Activated CD8-positive, alpha-beta memory T cell treated with anti-CD3 and anti-CD28 coated beads, Interleukin-2, amount 10 ng/mL, durations not matched to agents 7 days and 5 days (primary cell): ENCODE results near the gene STAM2. TPM values are rescaled to one million over a fixed set of nuclear protein-coding genes. Genes with fewer than 3 reads are reported as not detected.
"Not testable (repeated sequence)": the region's sequence is repeated elsewhere in the genome, so short reads cannot be mapped to it uniquely, and the experiment has no call there.

ENCODE experiments used
- ATAC-seq: fragments of 150-1000 bp; cut with Tn5 transposase; one replicate; pipeline ENCODE4 v1.10.0; 2021; ENCODE audit warnings: moderate library complexity
- CTCF ChIA-PET: fragments of 350-600 bp; sonication (Branson Sonifier 250); formaldehyde crosslinking; loops from one replicate; lab custom pipeline; 2021; ENCODE audit warnings: antibody characterized with exemption; lab: Charles Lee
- DNase-seq: peaks from one replicate; pipeline ENCODE4 v3.0.0-alpha.2; 2020
- H3K27ac Mint-ChIP-seq: one replicate; pipeline ENCODE4 v1.8.0; 2021; ENCODE audit warnings: mild to moderate bottlenecking, mixed read lengths
- H3K27me3 Mint-ChIP-seq: one replicate; pipeline ENCODE4 v1.8.0; 2021; ENCODE audit warnings: mixed read lengths
- H3K36me3 Mint-ChIP-seq: one replicate; pipeline ENCODE4 v1.8.0; 2021; ENCODE audit warnings: mild to moderate bottlenecking, mixed read lengths
- H3K4me1 Mint-ChIP-seq: one replicate; pipeline ENCODE4 v1.8.0; 2021; ENCODE audit warnings: mixed read lengths
- H3K4me3 Mint-ChIP-seq: one replicate; pipeline ENCODE4 v1.8.0; 2021; ENCODE audit warnings: mild to moderate bottlenecking, moderate library complexity, mixed read lengths
- H3K9me3 Mint-ChIP-seq: one replicate; pipeline ENCODE4 v1.8.0; 2022; ENCODE audit warnings: low read depth, mixed read lengths
- total RNA-seq, 2 experiments: library from RNA; stranded (reverse); gene quantifications; one replicate each; pipeline ENCODE4 v1.2.3, GENCODE V29; 2021

Gene STAM2
- total RNA-seq, 2 experiments from 2014 or later = 14.1 to 15.8 TPM

- Mint-ChIP-seq H3K36me3 (peaks cover 14% of the 10 kb centered on the region), H3K4me3 (peak overlapping the region; percentile 12), H3K27me3 (no peaks in the 10 kb centered on the region), H3K4me1 (peaks cover 25% of the 10 kb centered on the region), H3K27ac (peak overlapping the region; percentile 68), H3K9me3 (no peaks in the 10 kb centered on the region)
- DNase-seq = no peak
- CTCF ChIA-PET = interaction anchor here (1.7 kb wide), 1 partner anchor 9 kb away, joined by 5 read pairs; no protein-coding TSS in a partner anchor
- no peak for ATAC-seq
Observed at GRCh38 chr2:152167065-152167464, 8.5 kb downstream of the STAM2 start.

GRCh38 chr2:152166633-152167032, 8.9 kb downstream of the STAM2 start:
- H3K27me3 Mint-ChIP-seq = no peaks in the 10 kb centered on the region
- CTCF ChIA-PET = interaction anchor here (1.7 kb wide), 1 partner anchor 10 kb away, joined by 5 read pairs; no protein-coding TSS in a partner anchor
- peak overlapping the region; percentile 66 for H3K27ac Mint-ChIP-seq
- no peaks in the 10 kb centered on the region for H3K9me3 Mint-ChIP-seq
- H3K36me3 Mint-ChIP-seq = peaks cover 18% of the 10 kb centered on the region
- DNase-seq (no peak), ATAC-seq (peak; percentile 60)
- H3K4me1 Mint-ChIP-seq = peaks cover 25% of the 10 kb centered on the region
- peak overlapping the region; percentile 12 for H3K4me3 Mint-ChIP-seq

GRCh38 chr2:152165780-152166179, 9.8 kb downstream of the STAM2 start:
- Mint-ChIP-seq H3K36me3 (peaks cover 21% of the 10 kb centered on the region), H3K27me3 (no peaks in the 10 kb centered on the region), H3K27ac (no peak overlapping the region), H3K4me3 (no peak overlapping the region), H3K4me1 (peaks cover 22% of the 10 kb centered on the region), H3K9me3 (no peaks in the 10 kb centered on the region)
- DNase-seq = no peak
- ATAC-seq = no peak
- CTCF ChIA-PET = no interaction called here

- Mint-ChIP-seq H3K27me3 (no peaks in the 10 kb centered on the region), H3K4me1 (peaks cover 22% of the 10 kb centered on the region), H3K9me3 (no peaks in the 10 kb centered on the region), H3K4me3 (no peak overlapping the region), H3K36me3 (peaks cover 19% of the 10 kb centered on the region), H3K27ac (no peak overlapping the region)
- CTCF ChIA-PET = no interaction called here
- ATAC-seq (no peak), DNase-seq (no peak)
Observed at GRCh38 chr2:152165306-152165705, 10.3 kb downstream of the STAM2 start.

GRCh38 chr2:152163669-152164068, 11.9 kb downstream of the STAM2 start:
- CTCF ChIA-PET = not testable (repeated sequence)
- peaks cover 16% of the 10 kb centered on the region for H3K4me1 Mint-ChIP-seq

GRCh38 chr2:152162141-152162540, 13.4 kb downstream of the STAM2 start:
- H3K27me3 Mint-ChIP-seq = no peaks in the 10 kb centered on the region
- CTCF ChIA-PET = interaction anchor here (1.2 kb wide), 1 partner anchor 14 kb away, joined by 4 read pairs; the partner anchor contains the start of gene STAM2
- peaks cover 12% of the 10 kb centered on the region for H3K4me1 Mint-ChIP-seq
- peaks cover 25% of the 10 kb centered on the region for H3K36me3 Mint-ChIP-seq
- DNase-seq (no peak), ATAC-seq (no peak)
- peaks cover 5% of the 10 kb centered on the region for H3K9me3 Mint-ChIP-seq
- H3K27ac Mint-ChIP-seq = no peak overlapping the region
- no peak overlapping the region for H3K4me3 Mint-ChIP-seq

More at GRCh38 chr2:152163669-152164068, 11.9 kb downstream of the STAM2 start:
- DNase-seq, H3K4me3 Mint-ChIP-seq, H3K27me3 Mint-ChIP-seq, H3K9me3 Mint-ChIP-seq, H3K27ac Mint-ChIP-seq, ATAC-seq: not testable (repeated sequence)
- H3K36me3 Mint-ChIP-seq = peaks cover 21% of the 10 kb centered on the region

GRCh38 chr2:152161598-152161997, 14.0 kb downstream of the STAM2 start:
- no peak for DNase-seq
- Mint-ChIP-seq H3K4me3 (no peak overlapping the region), H3K4me1 (peaks cover 8% of the 10 kb centered on the region), H3K27me3 (no peaks in the 10 kb centered on the region), H3K27ac (no peak overlapping the region), H3K36me3 (peaks cover 25% of the 10 kb centered on the region), H3K9me3 (peaks cover 5% of the 10 kb centered on the region)
- CTCF ChIA-PET = interaction anchor here (1.2 kb wide), 1 partner anchor 14 kb away, joined by 4 read pairs; the partner anchor contains the start of gene STAM2
- ATAC-seq = no peak

- H3K27me3 Mint-ChIP-seq, DNase-seq, H3K27ac Mint-ChIP-seq, H3K9me3 Mint-ChIP-seq, ATAC-seq, H3K4me1 Mint-ChIP-seq, CTCF ChIA-PET, H3K4me3 Mint-ChIP-seq: not testable (repeated sequence)
- peaks cover 25% of the 10 kb centered on the region for H3K36me3 Mint-ChIP-seq
Observed at GRCh38 chr2:152160378-152160777, 15.2 kb downstream of the STAM2 start.

- DNase-seq (no peak), ATAC-seq (no peak)
- H3K27ac Mint-ChIP-seq = no peak overlapping the region
- CTCF ChIA-PET = no interaction called here
- H3K36me3 Mint-ChIP-seq = peaks cover 26% of the 10 kb centered on the region
- no peak overlapping the region for H3K4me3 Mint-ChIP-seq
- no peaks in the 10 kb centered on the region for H3K27me3 Mint-ChIP-seq
- H3K4me1 Mint-ChIP-seq = peaks cover 8% of the 10 kb centered on the region
- H3K9me3 Mint-ChIP-seq = peaks cover 5% of the 10 kb centered on the region
Observed at GRCh38 chr2:152157253-152157652, 18.3 kb downstream of the STAM2 start.

- H3K9me3 Mint-ChIP-seq = peaks cover 5% of the 10 kb centered on the region
- no peaks in the 10 kb centered on the region for H3K27me3 Mint-ChIP-seq
- H3K4me3 Mint-ChIP-seq = no peak overlapping the region
- H3K27ac Mint-ChIP-seq = no peak overlapping the region
- ATAC-seq = no peak
- DNase-seq = no peak
- CTCF ChIA-PET = no interaction called here
- peaks cover 20% of the 10 kb centered on the region for H3K36me3 Mint-ChIP-seq
- peaks cover 8% of the 10 kb centered on the region for H3K4me1 Mint-ChIP-seq
Observed at GRCh38 chr2:152155209-152155608, 20.4 kb downstream of the STAM2 start.

GRCh38 chr2:152154462-152154861, 21.1 kb downstream of the STAM2 start:
- DNase-seq (no peak), ATAC-seq (no peak)
- H3K27ac Mint-ChIP-seq = no peak overlapping the region
- H3K4me1 Mint-ChIP-seq = peaks cover 8% of the 10 kb centered on the region
- CTCF ChIA-PET = no interaction called here
- peaks cover 17% of the 10 kb centered on the region for H3K36me3 Mint-ChIP-seq
- H3K9me3 Mint-ChIP-seq = peaks cover 3% of the 10 kb centered on the region
- no peak overlapping the region for H3K4me3 Mint-ChIP-seq
- no peaks in the 10 kb centered on the region for H3K27me3 Mint-ChIP-seq

GRCh38 chr2:152134488-152135280, 40.9 kb downstream of the STAM2 start:
- ATAC-seq (peak; percentile 83), DNase-seq (peak; percentile 75)
- Mint-ChIP-seq H3K27ac (peak overlapping the region; percentile 37), H3K4me1 (peaks cover 12% of the 10 kb centered on the region), H3K27me3 (no peaks in the 10 kb centered on the region), H3K9me3 (no peaks in the 10 kb centered on the region), H3K4me3 (no peak overlapping the region), H3K36me3 (peaks cover 13% of the 10 kb centered on the region)
- CTCF ChIA-PET = interaction anchor here (0.6 to 1.0 kb wide), 2 partner anchors 41 to 404 kb away, joined by 3 to 4 read pairs; partner anchors contain the start of gene STAM2

GRCh38 chr2:152132306-152132705, 43.3 kb downstream of the STAM2 start:
- no peak for DNase-seq
- Mint-ChIP-seq H3K27ac (no peak overlapping the region), H3K9me3 (no peaks in the 10 kb centered on the region), H3K27me3 (no peaks in the 10 kb centered on the region), H3K4me1 (peaks cover 14% of the 10 kb centered on the region), H3K4me3 (no peak overlapping the region), H3K36me3 (peaks cover 11% of the 10 kb centered on the region)
- ATAC-seq = no peak
- CTCF ChIA-PET = no interaction called here

- Mint-ChIP-seq H3K36me3 (peaks cover 14% of the 10 kb centered on the region), H3K27me3 (no peaks in the 10 kb centered on the region), H3K4me3 (no peak overlapping the region), H3K4me1 (peaks cover 7% of the 10 kb centered on the region), H3K9me3 (no peaks in the 10 kb centered on the region), H3K27ac (no peak overlapping the region)
- no peak for ATAC-seq
- no peak for DNase-seq
- CTCF ChIA-PET = no interaction called here
Observed at GRCh38 chr2:152127628-152128027, 47.9 kb downstream of the STAM2 start.
